K562 (cell line): ENCODE results near the gene ROR2. TPM values are rescaled to one million over a fixed set of nuclear protein-coding genes. Genes with fewer than 3 reads are reported as not detected.
A peak's percentile ranks its signal among the peaks of the same experiment; 100 is the strongest.

Experiments used
- ARID1B ChIP-seq: fragments of 450-650 bp; IDR thresholded peaks from 2 replicates; pipeline ENCODE4 v1.6.1; 2016; ENCODE audit warnings: antibody characterized with exemption, mild to moderate bottlenecking, inconsistent platforms
- FOXM1 ChIP-seq, 2 experiments: fragments of 450-650 bp in 1 of 2; sonication (generic) in 1 of 2; formaldehyde crosslinking in 1 of 2; IDR thresholded peaks; 2 replicates each; pipeline versions ENCODE4 v1.6.1 to v1.9.0; 2017 to 2022; ENCODE audit warnings: low read depth in 2 of 2, mild to moderate bottlenecking in 2 of 2, missing genetic modification reagents in 1 of 2, moderate library complexity in 1 of 2
- KHSRP ChIP-seq: fragments of 450-650 bp; IDR thresholded peaks from 2 replicates; pipeline ENCODE4 v1.6.1; 2017
- LEF1 ChIP-seq: fragments of 450-650 bp; IDR thresholded peaks from 2 replicates; pipeline ENCODE4 v1.6.1; 2016; ENCODE audit warnings: mild to moderate bottlenecking
- RBM14 ChIP-seq: fragments of 200-400 bp; formaldehyde crosslinking; IDR thresholded peaks from 2 replicates; pipeline ENCODE4 v1.6.1; 2018; ENCODE audit warnings: low read depth, mild to moderate bottlenecking, low read length, moderate library complexity, borderline replicate concordance; ENCODE audit not compliant: insufficient read depth
- RUNX1 ChIP-seq: sonication (generic); IDR thresholded peaks from 2 replicates; pipeline ENCODE4 v1.6.1; 2016; ENCODE audit warnings: antibody characterized with exemption, low read depth
- SMAD2 ChIP-seq: fragments of 150-350 bp; IDR thresholded peaks from 2 replicates; pipeline ENCODE4 v1.6.1; 2014; ENCODE audit warnings: low read depth, mild to moderate bottlenecking, low read length
- ZFP36 ChIP-seq: fragments of 150-350 bp; IDR thresholded peaks from 2 replicates; pipeline ENCODE4 v1.6.1; 2018; ENCODE audit warnings: low read length, low read depth; ENCODE audit not compliant: partially characterized antibody
- ZNF668 ChIP-seq: fragments of 250-450 bp; sonication (Bioruptor Pico); IDR thresholded peaks from 2 replicates; pipeline ENCODE4 v1.8.0; 2022; ENCODE audit warnings: mild to moderate bottlenecking, inconsistent platforms
- ZSCAN29 ChIP-seq: fragments of 450-650 bp; IDR thresholded peaks from 2 replicates; pipeline ENCODE4 v1.6.1; 2017
- polyA plus RNA-seq, 8 experiments: library from polyadenylated mRNA; depleted of rRNA in 4 of 8; stranded (reverse) in 5 of 8; unstranded in 3 of 8; fragments of >200 nt; fragmentation: Nextera tagmentation in 2 of 8; fragmentation: Illumina TruSeq in 1 of 8; extraction: Ambion mirVana in 2 of 8; extraction: Trizol in 1 of 8; gene quantifications; 2 replicates each; pipeline versions ENCODE4 v1.2.1 to v1.2.3, GENCODE V29; 2011 to 2014; ENCODE audit warnings: inconsistent platforms in 1 of 8, missing spikeins in 1 of 8
- total RNA-seq, 7 experiments: library from RNA; depleted of rRNA in 6 of 7; stranded (reverse); fragments of >200 nt in 6 of 7; fragmentation: Illumina TruSeq in 2 of 7; extraction: Trizol in 2 of 7; gene quantifications; 2 replicates each; pipeline versions ENCODE4 v1.2.1 to v1.2.3, GENCODE V29; 2011 to 2021; ENCODE audit warnings: low replicate concordance in 1 of 7
- TF ChIP-seq, protein P1 (sequence below): sonication (generic); formaldehyde crosslinking; IDR thresholded peaks from 2 replicates; pipeline ENCODE4 v1.5.0; 2020; ENCODE audit warnings: missing genetic modification reagents
- TF ChIP-seq, protein P2 (sequence below): fragments of 250-450 bp; sonication (Bioruptor Pico); IDR thresholded peaks from 2 replicates; pipeline ENCODE4 v1.5.1; 2021; ENCODE audit warnings: mild to moderate bottlenecking
- TF ChIP-seq, protein P3 (sequence below), 2 experiments: fragments of 450-650 bp; formaldehyde crosslinking in 1 of 2; IDR thresholded peaks; 2 replicates each; pipeline versions ENCODE4 v1.4.0 to v1.6.1; 2014 to 2020; ENCODE audit warnings: mild to moderate bottlenecking in 2 of 2, borderline replicate concordance in 1 of 2, low read depth in 1 of 2
- TF ChIP-seq, protein P4 (sequence below): fragments of 450-650 bp; IDR thresholded peaks from 2 replicates; pipeline ENCODE4 v1.6.1; 2017; ENCODE audit warnings: mild to moderate bottlenecking, moderate library complexity
- TF ChIP-seq, protein P5 (sequence below): fragments of 450-650 bp; formaldehyde crosslinking; IDR thresholded peaks from 2 replicates; pipeline ENCODE4 v1.4.0; 2020; ENCODE audit warnings: mild to moderate bottlenecking, mixed read lengths

The ROR2 gene
- total and polyA plus RNA-seq, 9 of the 15 experiments (the other 6 are each of a cell fraction or from before 2014, with no cell fraction given) = 5.6 to 33.8 (median 15.3) TPM

DNA sequence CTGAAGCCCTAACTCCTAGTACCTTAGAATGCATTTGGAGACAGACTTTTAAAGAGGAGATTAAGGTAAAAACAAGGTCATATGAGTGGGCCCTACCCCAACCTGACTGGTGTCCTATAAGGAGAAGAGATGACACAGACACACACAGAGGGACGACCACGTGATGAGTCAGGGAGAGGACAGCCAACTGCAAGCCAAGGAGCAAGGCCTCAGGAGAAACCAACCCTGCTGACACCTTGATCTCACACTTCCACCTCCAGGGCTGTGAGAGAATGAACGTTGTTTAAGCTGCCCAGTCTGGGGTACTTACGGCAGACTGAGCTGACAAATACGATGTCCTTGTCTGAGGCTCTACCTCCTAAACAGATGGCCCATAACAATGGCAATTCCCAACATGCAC is 93.6 kb downstream of the ROR2 start (continued):
- TF ChIP-seq, protein P1, sequence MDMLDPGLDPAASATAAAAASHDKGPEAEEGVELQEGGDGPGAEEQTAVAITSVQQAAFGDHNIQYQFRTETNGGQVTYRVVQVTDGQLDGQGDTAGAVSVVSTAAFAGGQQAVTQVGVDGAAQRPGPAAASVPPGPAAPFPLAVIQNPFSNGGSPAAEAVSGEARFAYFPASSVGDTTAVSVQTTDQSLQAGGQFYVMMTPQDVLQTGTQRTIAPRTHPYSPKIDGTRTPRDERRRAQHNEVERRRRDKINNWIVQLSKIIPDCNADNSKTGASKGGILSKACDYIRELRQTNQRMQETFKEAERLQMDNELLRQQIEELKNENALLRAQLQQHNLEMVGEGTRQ = peak; percentile 76
- TF ChIP-seq, protein P2, sequence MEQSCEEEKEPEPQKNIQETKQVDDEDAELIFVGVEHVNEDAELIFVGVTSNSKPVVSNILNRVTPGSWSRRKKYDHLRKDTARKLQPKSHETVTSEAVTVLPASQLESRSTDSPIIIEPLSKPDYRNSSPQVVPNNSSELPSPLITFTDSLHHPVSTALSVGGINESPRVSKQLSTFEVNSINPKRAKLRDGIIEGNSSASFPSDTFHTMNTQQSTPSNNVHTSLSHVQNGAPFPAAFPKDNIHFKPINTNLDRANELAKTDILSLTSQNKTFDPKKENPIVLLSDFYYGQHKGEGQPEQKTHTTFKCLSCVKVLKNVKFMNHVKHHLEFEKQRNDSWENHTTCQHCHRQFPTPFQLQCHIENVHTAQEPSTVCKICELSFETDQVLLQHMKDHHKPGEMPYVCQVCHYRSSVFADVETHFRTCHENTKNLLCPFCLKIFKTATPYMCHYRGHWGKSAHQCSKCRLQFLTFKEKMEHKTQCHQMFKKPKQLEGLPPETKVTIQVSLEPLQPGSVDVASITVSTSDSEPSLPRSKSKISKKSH = no peak
- no peak for TF ChIP-seq ZNF668 (CRISPR knock-in tag)
- no peak for TF ChIP-seq RBM14
- TF ChIP-seq FOXM1 (IDR thresholded peaks at IDR 0.05; ENCODE audit: low read depth) = no peak
- no peak for TF ChIP-seq FOXM1 (CRISPR knock-in tag; IDR thresholded peaks at IDR 0.05; ENCODE audit: low read depth)
- TF ChIP-seq SMAD2 = no peak
- TF ChIP-seq ZFP36 = no peak
- TF ChIP-seq ZSCAN29 = no peak
- no peak for TF ChIP-seq ARID1B
- TF ChIP-seq, protein P3, sequence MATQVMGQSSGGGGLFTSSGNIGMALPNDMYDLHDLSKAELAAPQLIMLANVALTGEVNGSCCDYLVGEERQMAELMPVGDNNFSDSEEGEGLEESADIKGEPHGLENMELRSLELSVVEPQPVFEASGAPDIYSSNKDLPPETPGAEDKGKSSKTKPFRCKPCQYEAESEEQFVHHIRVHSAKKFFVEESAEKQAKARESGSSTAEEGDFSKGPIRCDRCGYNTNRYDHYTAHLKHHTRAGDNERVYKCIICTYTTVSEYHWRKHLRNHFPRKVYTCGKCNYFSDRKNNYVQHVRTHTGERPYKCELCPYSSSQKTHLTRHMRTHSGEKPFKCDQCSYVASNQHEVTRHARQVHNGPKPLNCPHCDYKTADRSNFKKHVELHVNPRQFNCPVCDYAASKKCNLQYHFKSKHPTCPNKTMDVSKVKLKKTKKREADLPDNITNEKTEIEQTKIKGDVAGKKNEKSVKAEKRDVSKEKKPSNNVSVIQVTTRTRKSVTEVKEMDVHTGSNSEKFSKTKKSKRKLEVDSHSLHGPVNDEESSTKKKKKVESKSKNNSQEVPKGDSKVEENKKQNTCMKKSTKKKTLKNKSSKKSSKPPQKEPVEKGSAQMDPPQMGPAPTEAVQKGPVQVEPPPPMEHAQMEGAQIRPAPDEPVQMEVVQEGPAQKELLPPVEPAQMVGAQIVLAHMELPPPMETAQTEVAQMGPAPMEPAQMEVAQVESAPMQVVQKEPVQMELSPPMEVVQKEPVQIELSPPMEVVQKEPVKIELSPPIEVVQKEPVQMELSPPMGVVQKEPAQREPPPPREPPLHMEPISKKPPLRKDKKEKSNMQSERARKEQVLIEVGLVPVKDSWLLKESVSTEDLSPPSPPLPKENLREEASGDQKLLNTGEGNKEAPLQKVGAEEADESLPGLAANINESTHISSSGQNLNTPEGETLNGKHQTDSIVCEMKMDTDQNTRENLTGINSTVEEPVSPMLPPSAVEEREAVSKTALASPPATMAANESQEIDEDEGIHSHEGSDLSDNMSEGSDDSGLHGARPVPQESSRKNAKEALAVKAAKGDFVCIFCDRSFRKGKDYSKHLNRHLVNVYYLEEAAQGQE (IDR thresholded peaks at IDR 0.05; ENCODE audit: borderline replicate concordance) = peak; percentile 24; the same call in 1 of the 2 replicates
- TF ChIP-seq, protein P3 (CRISPR knock-in tag; IDR thresholded peaks at IDR 0.05; ENCODE audit: low read depth) = no peak
- TF ChIP-seq, protein P4, sequence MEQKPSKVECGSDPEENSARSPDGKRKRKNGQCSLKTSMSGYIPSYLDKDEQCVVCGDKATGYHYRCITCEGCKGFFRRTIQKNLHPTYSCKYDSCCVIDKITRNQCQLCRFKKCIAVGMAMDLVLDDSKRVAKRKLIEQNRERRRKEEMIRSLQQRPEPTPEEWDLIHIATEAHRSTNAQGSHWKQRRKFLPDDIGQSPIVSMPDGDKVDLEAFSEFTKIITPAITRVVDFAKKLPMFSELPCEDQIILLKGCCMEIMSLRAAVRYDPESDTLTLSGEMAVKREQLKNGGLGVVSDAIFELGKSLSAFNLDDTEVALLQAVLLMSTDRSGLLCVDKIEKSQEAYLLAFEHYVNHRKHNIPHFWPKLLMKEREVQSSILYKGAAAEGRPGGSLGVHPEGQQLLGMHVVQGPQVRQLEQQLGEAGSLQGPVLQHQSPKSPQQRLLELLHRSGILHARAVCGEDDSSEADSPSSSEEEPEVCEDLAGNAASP = no peak
- TF ChIP-seq KHSRP = no peak
- no peak for TF ChIP-seq LEF1
- no peak for TF ChIP-seq RUNX1
- TF ChIP-seq, protein P5, sequence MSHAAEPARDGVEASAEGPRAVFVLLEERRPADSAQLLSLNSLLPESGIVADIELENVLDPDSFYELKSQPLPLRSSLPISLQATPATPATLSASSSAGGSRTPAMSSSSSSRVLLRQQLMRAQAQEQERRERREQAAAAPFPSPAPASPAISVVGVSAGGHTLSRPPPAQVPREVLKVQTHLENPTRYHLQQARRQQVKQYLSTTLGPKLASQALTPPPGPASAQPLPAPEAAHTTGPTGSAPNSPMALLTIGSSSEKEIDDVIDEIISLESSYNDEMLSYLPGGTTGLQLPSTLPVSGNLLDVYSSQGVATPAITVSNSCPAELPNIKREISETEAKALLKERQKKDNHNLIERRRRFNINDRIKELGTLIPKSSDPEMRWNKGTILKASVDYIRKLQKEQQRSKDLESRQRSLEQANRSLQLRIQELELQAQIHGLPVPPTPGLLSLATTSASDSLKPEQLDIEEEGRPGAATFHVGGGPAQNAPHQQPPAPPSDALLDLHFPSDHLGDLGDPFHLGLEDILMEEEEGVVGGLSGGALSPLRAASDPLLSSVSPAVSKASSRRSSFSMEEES = peak; percentile 80
